Esophagus squamous epithelium (tissue), 5 donors: ENCODE measurements around the gene TMEM161A. TPM values are rescaled to one million over a fixed set of nuclear protein-coding genes. Genes with fewer than 3 reads are reported as not detected.

Source experiments
- DNase-seq: peaks from one replicate; lab custom pipeline; 2025; lab: John Stamatoyannopoulos, UW
- H3K27ac ChIP-seq, 4 donors: fragments of 200-600 bp; sonication (generic); one replicate each; pipeline ENCODE4 v1.5.1; 2016 to 2019; ENCODE audit warnings: mild to moderate bottlenecking in 1 of 4
- H3K27me3 ChIP-seq, 4 donors: fragments of 200-600 bp; sonication (generic); 1 replicate in 3 of 4; 2 replicates in 1 of 4; pipeline versions ENCODE4 v1.5.1 to v1.6.0; 2017 to 2021; ENCODE audit warnings: antibody characterized with exemption in 1 of 4
- H3K36me3 ChIP-seq, 3 donors: fragments of 200-600 bp; sonication (generic); one replicate each; pipeline ENCODE4 v1.5.1; 2016 to 2019
- H3K4me1 ChIP-seq, 3 donors: fragments of 200-600 bp; sonication (generic); one replicate each; pipeline ENCODE4 v1.5.1; 2017 to 2019
- H3K4me3 ChIP-seq, 4 donors: fragments of 200-600 bp; sonication (generic); 1 replicate in 3 of 4; 2 replicates in 1 of 4; pipeline ENCODE4 v1.5.1; 2016 to 2019; ENCODE audit warnings: mild to moderate bottlenecking in 2 of 4, moderate library complexity in 1 of 4
- H3K9me3 ChIP-seq, 3 donors: fragments of 200-600 bp; sonication (generic); one replicate each; pipeline ENCODE4 v1.5.1; 2016 to 2019
- CTCF ChIP-seq, 6 experiments: fragments of 450-650 bp in 4 of 6; fragments of 200-600 bp in 2 of 6; sonication (generic) in 2 of 6; IDR thresholded peaks; one replicate each; pipeline ENCODE4 v1.5.1; 2016 to 2019; ENCODE audit warnings: antibody characterized with exemption in 6 of 6, mild to moderate bottlenecking in 4 of 6, moderate library complexity in 4 of 6
- POLR2A ChIP-seq, 4 donors: fragments of 450-650 bp; IDR thresholded peaks; one replicate each; pipeline ENCODE4 v1.6.1; 2017; ENCODE audit warnings: antibody characterized with exemption in 4 of 4, mild to moderate bottlenecking in 4 of 4, moderate library complexity in 3 of 4
- WGBS, 2 donors: methylation state at CpG; one replicate each; pipeline ENCODE4 v1.1.5; 2018; 5-methylcytosine and 5-hydroxymethylcytosine counted together
- intact Hi-C: fragments of 100-400 bp; cut with DNase I; formaldehyde crosslinking; loops from one replicate; pipeline ENCODE4 v1.15.0; 2022
- total RNA-seq, 4 donors: library from RNA; depleted of rRNA; stranded (reverse); fragments of >200 nt; gene quantifications; one replicate each; pipeline ENCODE4 v1.1.0, GENCODE V29; 2016
- donor health status: DM: yes; HTN: yes; CAD: no.

The TMEM161A gene
- total RNA-seq, 4 donors from 2014 or later, result 11.0 to 30.3 (median 15.5) TPM

DNA sequence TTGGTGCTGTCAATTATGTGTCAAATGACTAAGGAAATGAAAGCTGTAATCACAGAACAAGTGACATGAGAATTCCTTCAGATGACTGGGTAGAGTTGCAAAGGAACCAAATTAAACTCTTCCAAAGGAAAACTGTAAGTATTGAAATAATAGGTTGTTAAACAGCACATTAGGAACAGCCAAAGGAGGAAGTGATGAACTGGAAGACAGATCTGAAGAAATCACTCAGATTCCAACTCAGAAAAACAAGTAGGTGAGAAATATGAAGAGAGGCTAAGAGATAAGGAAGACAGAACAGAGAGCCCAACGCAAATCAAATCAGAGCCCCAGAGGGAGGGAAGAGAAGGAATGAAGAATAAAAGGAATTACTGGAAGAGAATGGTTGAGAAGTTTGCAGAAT, 15.4 kb downstream of the TMEM161A start:
- DNase-seq, result no peak
- Histone ChIP-seq H3K9me3 (peaks cover 0 to 10% (median 0%) of the 10 kb centered on the region in 3 donors), H3K36me3 (peaks cover 0 to 49% (median 0%) of the 10 kb centered on the region in 3 donors), H3K27ac (no peak overlapping the region), H3K4me3 (no peak overlapping the region), H3K4me1 (no peaks in the 10 kb centered on the region), H3K27me3 (no peaks in the 10 kb centered on the region)
- 88 to 100% methylated on average over 1 of the region's 1 CpG for WGBS, 2 donors
- TF ChIP-seq CTCF (IDR thresholded peaks at IDR 0.05) (no peak), POLR2A (IDR thresholded peaks at IDR 0.05) (no peak)
- intact Hi-C loops, result no loop called here

- TF ChIP-seq CTCF (IDR thresholded peaks at IDR 0.05) (no peak), POLR2A (IDR thresholded peaks at IDR 0.05) (no peak)
- WGBS, 2 donors, result 83 to 92% methylated on average over 2 to 4 of the region's 10 CpGs
- intact Hi-C loops, result no loop called here
- Histone ChIP-seq H3K4me3 (no peak overlapping the region), H3K27ac (no peak overlapping the region), H3K27me3 (no peaks in the 10 kb centered on the region), H3K4me1 (no peaks in the 10 kb centered on the region), H3K36me3 (peaks cover 0 to 49% (median 0%) of the 10 kb centered on the region in 3 donors), H3K9me3 (peaks cover 0 to 10% (median 0%) of the 10 kb centered on the region in 3 donors)
- DNase-seq, result no peak
Measured at GRCh38 chr19:19121371-19121770, 16.9 kb downstream of the TMEM161A start.

DNA sequence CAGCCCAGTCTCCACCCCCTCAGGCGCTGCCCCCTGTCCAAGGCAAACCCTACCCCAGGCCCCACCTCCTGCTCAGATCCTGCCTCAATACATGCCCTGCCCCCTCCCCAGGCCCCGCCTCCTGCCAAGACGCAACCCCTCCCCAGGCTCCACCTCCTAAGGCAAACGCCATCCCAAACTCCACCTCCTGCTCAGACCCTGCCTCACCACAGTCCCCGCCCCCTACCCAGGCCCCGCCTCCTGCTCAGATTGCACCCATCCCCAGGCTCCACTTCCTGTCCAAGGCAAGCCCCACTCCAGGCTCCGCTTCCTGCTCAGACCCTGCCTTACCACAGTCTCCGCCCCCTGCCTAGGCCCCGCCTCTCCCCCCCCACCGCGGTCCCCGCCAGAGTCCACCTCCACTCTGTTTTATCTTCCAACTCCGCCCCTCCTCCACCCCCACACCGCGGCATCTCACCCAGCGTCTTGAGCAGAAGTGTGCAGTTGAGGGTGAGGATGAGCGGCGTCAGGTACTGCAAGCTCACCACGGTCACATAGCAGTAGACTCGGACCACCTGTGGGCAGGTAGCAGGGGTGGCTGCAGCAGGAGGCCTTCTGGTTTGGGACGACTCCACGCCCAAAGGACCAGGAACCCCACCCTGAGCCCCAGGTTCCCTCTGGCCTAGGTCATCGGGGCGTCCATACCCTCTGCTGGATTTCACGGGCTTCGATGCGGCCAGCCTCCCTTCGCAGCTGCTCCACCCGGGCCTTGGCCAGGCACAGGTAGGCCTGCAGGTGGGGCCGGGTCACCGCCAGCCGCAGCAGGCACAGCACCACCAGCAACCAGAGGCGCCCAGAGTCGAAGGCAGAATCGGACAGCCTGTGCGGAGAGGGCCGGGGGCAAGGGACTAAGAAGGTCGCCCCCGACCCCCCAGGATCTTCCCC, 17.7 kb downstream of the TMEM161A start:
- no peak for DNase-seq
- peaks cover 0 to 10% (median 0%) of the 10 kb centered on the region in 3 donors for H3K9me3 ChIP-seq
- no peak for TF ChIP-seq CTCF (IDR thresholded peaks at IDR 0.05)
- no peak for TF ChIP-seq POLR2A (IDR thresholded peaks at IDR 0.05)
- H3K4me3 ChIP-seq, result no peak overlapping the region
- H3K27ac ChIP-seq, result no peak overlapping the region
- no peaks in the 10 kb centered on the region for H3K27me3 ChIP-seq
- H3K4me1 ChIP-seq, result no peaks in the 10 kb centered on the region
- intact Hi-C loops, result no loop called here
- peaks cover 0 to 49% (median 0%) of the 10 kb centered on the region in 3 donors for H3K36me3 ChIP-seq
- WGBS, 2 donors, result 66% methylated on average over 7 to 9 of the region's 39 CpGs

DNA sequence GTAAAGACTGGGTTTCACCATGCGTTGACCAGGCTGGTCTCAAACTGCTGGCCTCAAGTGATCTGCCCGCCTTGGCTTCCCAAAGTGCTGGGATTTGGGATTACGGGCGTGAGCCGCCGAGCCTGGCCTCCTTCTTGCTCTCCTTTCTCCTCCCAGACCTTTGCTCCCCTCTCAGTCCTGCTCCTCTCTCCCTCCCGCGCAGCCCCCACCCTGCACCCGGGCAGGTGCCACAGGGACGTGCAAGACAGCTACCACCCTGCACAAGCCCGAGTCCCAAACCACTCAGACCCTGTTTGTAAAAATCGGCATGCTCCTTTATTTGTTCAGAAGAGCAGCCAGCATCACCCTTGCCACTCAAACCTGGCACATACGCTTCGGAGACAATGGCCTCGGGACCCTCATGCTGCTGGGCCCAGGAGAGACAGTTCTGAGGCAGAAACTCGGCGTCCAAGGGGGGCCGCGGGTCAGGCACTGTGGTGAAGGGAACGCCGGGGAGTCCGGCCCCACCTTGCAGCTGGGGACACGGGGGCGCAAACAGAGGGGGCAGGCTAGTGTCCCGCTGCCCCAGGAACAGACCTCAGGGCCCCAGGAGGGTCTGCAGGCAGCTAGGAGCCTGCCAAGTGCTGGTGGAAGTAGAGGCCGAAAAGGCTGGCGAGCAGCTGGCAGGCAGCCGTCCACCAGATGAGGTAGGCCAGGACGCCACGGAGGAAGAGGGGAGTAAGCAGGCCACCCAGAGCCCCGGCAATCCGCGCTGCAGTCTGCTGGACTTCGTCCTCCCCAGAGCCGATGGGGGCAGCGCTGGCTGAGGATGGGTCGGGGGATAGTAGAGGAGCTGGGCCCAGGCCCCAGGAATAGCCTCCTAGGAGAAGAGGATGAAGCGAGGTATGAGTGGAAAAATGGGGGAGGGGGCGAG, 18.7 kb downstream of the TMEM161A start:
- H3K27ac ChIP-seq, result no peak overlapping the region
- intact Hi-C loops, result no loop called here
- peaks cover 0 to 49% (median 0%) of the 10 kb centered on the region in 3 donors for H3K36me3 ChIP-seq
- H3K4me3 ChIP-seq, result no peak overlapping the region
- H3K27me3 ChIP-seq, result no peaks in the 10 kb centered on the region
- DNase-seq, result no peak
- H3K4me1 ChIP-seq, result no peaks in the 10 kb centered on the region
- TF ChIP-seq POLR2A (IDR thresholded peaks at IDR 0.05) (no peak), CTCF (IDR thresholded peaks at IDR 0.05) (no peak)
- 93 to 95% methylated on average over 26 to 31 of the region's 39 CpGs for WGBS, 2 donors
- peaks cover 0 to 10% (median 0%) of the 10 kb centered on the region in 3 donors for H3K9me3 ChIP-seq
